A549 (cell line): Measurements from ENCODE around the gene RPL22.

Source experiments
- EHMT2 ChIP-seq: fragments of 200-600 bp; sonication (generic); IDR thresholded peaks from 2 replicates; pipeline ENCODE4 v1.6.1; 2016; ENCODE audit warnings: antibody characterized with exemption, low read depth, mild to moderate bottlenecking, moderate library complexity
- ESRRA ChIP-seq: fragments of 150-350 bp; IDR thresholded peaks from 2 replicates; pipeline ENCODE4 v1.6.1; 2014; ENCODE audit warnings: mild to moderate bottlenecking, low read length, borderline replicate concordance
- KDM1A ChIP-seq: fragments of 200-600 bp; sonication (generic); IDR thresholded peaks from 2 replicates; pipeline ENCODE4 v1.6.1; 2016; ENCODE audit warnings: low read depth, mild to moderate bottlenecking
- MYC ChIP-seq: IDR thresholded peaks from 2 replicates; pipeline ENCODE4 v1.6.1; 2012; ENCODE audit warnings: mild to moderate bottlenecking, inconsistent platforms, low read length, improper control_type of control experiment, borderline replicate concordance
- POLR2A ChIP-seq: IDR thresholded peaks from 2 replicates; pipeline ENCODE4 v1.6.1; 2012; ENCODE audit warnings: mild to moderate bottlenecking, low read length
- TFCP2L1 ChIP-seq: fragments of 250-450 bp; sonication (Bioruptor Pico); IDR thresholded peaks from 2 replicates; pipeline ENCODE4 v1.5.0; 2021; ENCODE audit warnings: mild to moderate bottlenecking
- TF ChIP-seq, protein P1 (sequence below): fragments of >200 bp; sonication (Bioruptor Twin); formaldehyde crosslinking; IDR thresholded peaks from 3 replicates; pipeline ENCODE4 v1.5.1; 2016

DNA sequence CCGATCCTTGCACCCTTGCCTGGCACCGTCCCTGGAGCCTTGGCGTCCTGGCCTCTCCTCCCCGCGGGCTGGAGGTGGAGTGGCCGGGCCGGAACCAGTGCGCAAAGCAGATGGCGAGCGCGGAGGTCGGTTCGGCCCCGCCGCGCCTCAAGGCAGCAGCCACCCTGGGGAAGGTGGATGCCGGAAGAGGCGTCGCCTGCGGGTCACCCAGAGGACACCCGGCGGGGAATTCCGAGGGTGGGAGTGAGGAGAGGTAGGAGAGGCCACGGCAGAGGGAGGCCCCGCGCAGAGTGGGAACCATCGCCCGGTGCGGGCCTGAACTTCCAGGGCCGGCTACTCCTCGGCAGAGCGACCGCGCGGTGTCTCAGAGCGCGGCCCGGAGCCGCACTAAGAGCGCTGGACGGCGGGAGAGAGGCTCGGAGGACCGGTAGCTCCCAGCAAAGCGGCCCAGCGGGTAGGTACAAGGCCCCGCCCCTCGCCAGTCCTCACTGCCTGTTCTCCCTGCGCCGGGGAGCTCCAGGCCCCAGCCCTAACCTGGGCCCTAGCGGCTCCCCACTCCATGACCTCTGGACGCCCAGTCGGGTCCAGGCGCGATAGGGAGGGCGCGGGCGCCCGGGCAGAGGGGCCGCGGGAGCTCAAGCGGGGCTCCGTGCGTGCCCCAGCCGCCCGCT is 6.6 kb upstream of the RPL22 start, which contains the start of gene RNF207:
- TF ChIP-seq, protein P1, sequence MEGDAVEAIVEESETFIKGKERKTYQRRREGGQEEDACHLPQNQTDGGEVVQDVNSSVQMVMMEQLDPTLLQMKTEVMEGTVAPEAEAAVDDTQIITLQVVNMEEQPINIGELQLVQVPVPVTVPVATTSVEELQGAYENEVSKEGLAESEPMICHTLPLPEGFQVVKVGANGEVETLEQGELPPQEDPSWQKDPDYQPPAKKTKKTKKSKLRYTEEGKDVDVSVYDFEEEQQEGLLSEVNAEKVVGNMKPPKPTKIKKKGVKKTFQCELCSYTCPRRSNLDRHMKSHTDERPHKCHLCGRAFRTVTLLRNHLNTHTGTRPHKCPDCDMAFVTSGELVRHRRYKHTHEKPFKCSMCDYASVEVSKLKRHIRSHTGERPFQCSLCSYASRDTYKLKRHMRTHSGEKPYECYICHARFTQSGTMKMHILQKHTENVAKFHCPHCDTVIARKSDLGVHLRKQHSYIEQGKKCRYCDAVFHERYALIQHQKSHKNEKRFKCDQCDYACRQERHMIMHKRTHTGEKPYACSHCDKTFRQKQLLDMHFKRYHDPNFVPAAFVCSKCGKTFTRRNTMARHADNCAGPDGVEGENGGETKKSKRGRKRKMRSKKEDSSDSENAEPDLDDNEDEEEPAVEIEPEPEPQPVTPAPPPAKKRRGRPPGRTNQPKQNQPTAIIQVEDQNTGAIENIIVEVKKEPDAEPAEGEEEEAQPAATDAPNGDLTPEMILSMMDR: no peak
- TF ChIP-seq EHMT2 (no peak), TFCP2L1 (CRISPR knock-in tag) (no peak), MYC (no peak), POLR2A (peak; percentile 75), KDM1A (no peak), ESRRA (no peak)
